PC-9 (cell line): Measurements from ENCODE around the gene STARD7. TPM values are rescaled to one million over a fixed set of nuclear protein-coding genes. Genes with fewer than 3 reads are reported as not detected.

Source experiments
- BruUV-seq: library from RNA; stranded (reverse); fragments of 400-500 nt; replicated peaks from 2 replicates; lab custom pipeline; 2021; lab: Mats Ljungman, UMichigan
- CTCF ChIA-PET: fragments of 300-600 bp; sonication (Branson Sonifier 250); formaldehyde crosslinking; loops from one replicate; lab custom pipeline; 2022; ENCODE audit warnings: antibody characterized with exemption; lab: Charles Lee
- POLR2A ChIA-PET: fragments of 300-600 bp; sonication (Branson Sonifier 250); formaldehyde crosslinking; loops from one replicate; lab custom pipeline; 2022; ENCODE audit warnings: antibody characterized with exemption; ENCODE audit not compliant: unreplicated experiment; lab: Charles Lee
- DNase-seq, 2 experiments: peaks; one replicate each; pipeline versions ENCODE4 v3.0.0 to v3.0.0-alpha.2; 2015 to 2022; ENCODE audit warnings: mixed read lengths in 1 of 2
- H2AFZ ChIP-seq: fragments of 200-600 bp; sonication (generic); 2 replicates; pipeline ENCODE4 v1.8.1; 2017; ENCODE audit warnings: antibody characterized with exemption
- H3F3A ChIP-seq: fragments of 200-600 bp; sonication (generic); 2 replicates; pipeline ENCODE4 v1.8.1; 2017; ENCODE audit warnings: antibody characterized with exemption, mild to moderate bottlenecking, low read depth; ENCODE audit not compliant: insufficient read depth
- H3K27ac ChIP-seq: fragments of 200-600 bp; sonication (generic); 2 replicates; pipeline ENCODE4 v1.6.1; 2016; ENCODE audit warnings: mixed run types
- H3K27me3 ChIP-seq: fragments of 200-600 bp; sonication (generic); 2 replicates; pipeline ENCODE4 v1.6.1; 2016; ENCODE audit warnings: low read depth, mixed run types; ENCODE audit not compliant: insufficient read depth
- H3K36me3 ChIP-seq: fragments of 200-600 bp; sonication (generic); 2 replicates; pipeline ENCODE4 v1.6.1; 2016; ENCODE audit warnings: low read depth, mixed run types
- H3K4me1 ChIP-seq: fragments of 200-600 bp; sonication (generic); replicated peaks from 2 replicates; pipeline ENCODE4 v1.6.1; 2016; ENCODE audit warnings: mixed run types; ENCODE audit not compliant: insufficient read depth
- H3K4me2 ChIP-seq: fragments of 200-600 bp; sonication (generic); 2 replicates; pipeline ENCODE4 v1.6.1; 2017; ENCODE audit warnings: mixed run types
- H3K4me3 ChIP-seq: fragments of 200-600 bp; sonication (generic); 2 replicates; pipeline ENCODE4 v1.6.1; 2016; ENCODE audit warnings: mixed run types
- H3K79me2 ChIP-seq: fragments of 200-600 bp; sonication (generic); 2 replicates; pipeline ENCODE4 v1.6.1; 2017; ENCODE audit warnings: low read depth, mixed run types
- H3K9me2 ChIP-seq: fragments of 200-600 bp; sonication (generic); 2 replicates; pipeline ENCODE4 v1.8.1; 2017; ENCODE audit warnings: mild to moderate bottlenecking; ENCODE audit not compliant: insufficient read depth
- H3K9me3 ChIP-seq: fragments of 200-600 bp; sonication (generic); 2 replicates; pipeline ENCODE4 v1.8.1; 2016; ENCODE audit warnings: low read depth; ENCODE audit not compliant: insufficient read depth
- H4K20me1 ChIP-seq: fragments of 200-600 bp; sonication (generic); 2 replicates; pipeline ENCODE4 v1.8.1; 2017; ENCODE audit not compliant: insufficient read depth
- EZH2 ChIP-seq: fragments of 200-600 bp; sonication (generic); IDR thresholded peaks from 2 replicates; pipeline ENCODE4 v1.8.0; 2017; ENCODE audit warnings: antibody characterized with exemption, low read depth
- intact Hi-C: fragments of 100-400 bp; cut with micrococcal nuclease; formaldehyde crosslinking; loops from one replicate; pipeline ENCODE4 v1.10.0; 2022; ENCODE audit not compliant: unreplicated experiment
- total RNA-seq: library from RNA; stranded (reverse); gene quantifications from 2 replicates; pipeline ENCODE4 v1.2.3, GENCODE V29; 2021
- TF ChIP-seq, protein P1 (sequence below): fragments of 200-600 bp; sonication (generic); conservative IDR thresholded peaks from 2 replicates; pipeline ENCODE4 v1.6.1; 2017; ENCODE audit warnings: mixed run types, antibody characterized with exemption, mild to moderate bottlenecking, moderate library complexity

STARD7 gene
- total RNA-seq, 1 experiment from 2014 or later, result 189 TPM

DNA sequence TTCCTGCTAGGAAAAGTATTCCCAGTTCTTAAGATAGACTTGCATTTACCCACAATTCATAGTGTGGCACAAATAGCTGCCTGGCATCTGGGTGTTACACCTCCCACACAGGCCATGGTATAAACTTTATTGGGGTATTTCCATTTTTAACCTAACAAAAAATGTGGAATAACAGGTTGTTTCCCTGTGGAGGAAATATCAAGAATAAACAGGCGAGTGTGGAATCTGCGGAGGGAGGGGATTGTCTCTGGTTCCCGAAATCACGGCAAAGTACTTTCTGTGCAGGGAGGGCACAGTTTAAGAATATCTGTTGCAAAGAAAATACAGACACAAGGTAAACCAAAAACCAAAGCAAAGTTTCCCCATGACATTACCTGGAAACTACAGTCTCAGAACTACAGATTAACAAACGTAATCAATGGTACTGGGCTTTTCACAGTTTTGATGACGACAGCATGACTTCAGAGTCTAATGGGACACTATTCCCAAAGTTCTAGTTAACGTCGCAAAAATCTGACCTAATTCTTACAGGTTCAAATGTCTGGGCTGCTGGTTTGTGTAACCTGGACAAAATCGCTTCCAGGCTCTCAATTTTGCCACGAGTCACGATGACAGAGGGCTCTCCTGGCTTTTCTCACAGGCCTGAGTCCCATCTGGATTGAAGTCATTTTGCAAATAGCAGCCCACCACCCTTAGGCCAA lies 1.4 kb downstream of the STARD7 start:
- DNase-seq, result peak in 1 of 2 experiments; percentile 77
- BruUV-seq, result TSS peak; percentile 49
- Histone ChIP-seq H4K20me1 (peaks cover 58% of the 10 kb centered on the region), H3K27me3 (no peaks in the 10 kb centered on the region), H3K9me2 (no peaks in the 10 kb centered on the region), H3K4me2 (peak overlapping the region; percentile 96), H3K27ac (peak overlapping the region; percentile 72), H3F3A (peaks cover 23% of the 10 kb centered on the region; the same call in 1 of the 2 replicates), H3K79me2 (peaks cover 75% of the 10 kb centered on the region), H2AFZ (peak overlapping the region; percentile 83; the same call in 1 of the 2 replicates), H3K4me1 (peaks cover 36% of the 10 kb centered on the region), H3K36me3 (peaks cover 15% of the 10 kb centered on the region), H3K9me3 (no peaks in the 10 kb centered on the region), H3K4me3 (peak overlapping the region; percentile 87)
- intact Hi-C loops, result loop anchor here (10.0 kb wide), 1 partner anchor 298 kb away; the partner anchor contains the start of gene NEURL3
- ChIA-PET CTCF (interaction anchor here (0.6 kb wide), 1 partner anchor 14 kb away, joined by 3 read pairs; no protein-coding TSS in a partner anchor), POLR2A (no interaction called here)
- no peak for TF ChIP-seq EZH2
- TF ChIP-seq, protein P1, sequence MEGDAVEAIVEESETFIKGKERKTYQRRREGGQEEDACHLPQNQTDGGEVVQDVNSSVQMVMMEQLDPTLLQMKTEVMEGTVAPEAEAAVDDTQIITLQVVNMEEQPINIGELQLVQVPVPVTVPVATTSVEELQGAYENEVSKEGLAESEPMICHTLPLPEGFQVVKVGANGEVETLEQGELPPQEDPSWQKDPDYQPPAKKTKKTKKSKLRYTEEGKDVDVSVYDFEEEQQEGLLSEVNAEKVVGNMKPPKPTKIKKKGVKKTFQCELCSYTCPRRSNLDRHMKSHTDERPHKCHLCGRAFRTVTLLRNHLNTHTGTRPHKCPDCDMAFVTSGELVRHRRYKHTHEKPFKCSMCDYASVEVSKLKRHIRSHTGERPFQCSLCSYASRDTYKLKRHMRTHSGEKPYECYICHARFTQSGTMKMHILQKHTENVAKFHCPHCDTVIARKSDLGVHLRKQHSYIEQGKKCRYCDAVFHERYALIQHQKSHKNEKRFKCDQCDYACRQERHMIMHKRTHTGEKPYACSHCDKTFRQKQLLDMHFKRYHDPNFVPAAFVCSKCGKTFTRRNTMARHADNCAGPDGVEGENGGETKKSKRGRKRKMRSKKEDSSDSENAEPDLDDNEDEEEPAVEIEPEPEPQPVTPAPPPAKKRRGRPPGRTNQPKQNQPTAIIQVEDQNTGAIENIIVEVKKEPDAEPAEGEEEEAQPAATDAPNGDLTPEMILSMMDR, result no peak

DNA sequence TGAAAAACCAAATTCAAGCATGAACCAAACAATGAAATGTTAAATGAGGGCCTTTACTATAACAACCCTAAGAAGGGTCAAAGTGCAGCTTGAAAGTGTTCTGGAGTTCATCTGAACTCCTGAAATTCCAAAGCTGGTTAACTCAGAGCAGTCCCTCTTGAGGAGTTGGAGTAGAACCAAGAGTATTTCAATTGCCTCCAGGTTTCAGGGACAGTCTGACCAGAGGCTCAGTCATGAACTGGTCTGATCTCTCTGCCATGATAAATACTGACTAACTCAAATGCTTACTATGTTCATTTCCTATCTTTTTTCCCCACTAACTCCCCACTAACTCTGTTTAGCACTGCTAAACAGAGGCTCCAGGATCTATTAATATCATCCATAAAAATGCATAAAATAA lies 2.7 kb downstream of the STARD7 start:
- CTCF ChIA-PET, result interaction anchor here (1.2 kb wide), 1 partner anchor 55 kb away, joined by 3 read pairs; no protein-coding TSS in a partner anchor
- no peaks in the 10 kb centered on the region for H3K9me2 ChIP-seq
- H3F3A ChIP-seq, result peaks cover 30% of the 10 kb centered on the region
- DNase-seq, result peak in 1 of 2 experiments; percentile 57
- H3K79me2 ChIP-seq, result peaks cover 88% of the 10 kb centered on the region
- H2AFZ ChIP-seq, result no peak overlapping the region
- peak overlapping the region; percentile 38; the same call in 1 of the 2 replicates for H3K4me3 ChIP-seq
- H3K27ac ChIP-seq, result 0 out of 2 replicates have a peak overlapping the region, but pooled peaks have one; percentile 2
- H3K4me2 ChIP-seq, result peak overlapping the region; percentile 64
- no peaks in the 10 kb centered on the region for H3K27me3 ChIP-seq
- H4K20me1 ChIP-seq, result peaks cover 71% of the 10 kb centered on the region
- POLR2A ChIA-PET, result no interaction called here
- intact Hi-C loops, result loop anchor here (10.0 kb wide), 1 partner anchor 299 kb away; the partner anchor contains the start of gene NEURL3
- BruUV-seq, result no TSS peak
- peaks cover 36% of the 10 kb centered on the region for H3K4me1 ChIP-seq
- H3K9me3 ChIP-seq, result no peaks in the 10 kb centered on the region
- TF ChIP-seq, protein P1, result no peak
- no peak for TF ChIP-seq EZH2
- peaks cover 15% of the 10 kb centered on the region for H3K36me3 ChIP-seq

DNA sequence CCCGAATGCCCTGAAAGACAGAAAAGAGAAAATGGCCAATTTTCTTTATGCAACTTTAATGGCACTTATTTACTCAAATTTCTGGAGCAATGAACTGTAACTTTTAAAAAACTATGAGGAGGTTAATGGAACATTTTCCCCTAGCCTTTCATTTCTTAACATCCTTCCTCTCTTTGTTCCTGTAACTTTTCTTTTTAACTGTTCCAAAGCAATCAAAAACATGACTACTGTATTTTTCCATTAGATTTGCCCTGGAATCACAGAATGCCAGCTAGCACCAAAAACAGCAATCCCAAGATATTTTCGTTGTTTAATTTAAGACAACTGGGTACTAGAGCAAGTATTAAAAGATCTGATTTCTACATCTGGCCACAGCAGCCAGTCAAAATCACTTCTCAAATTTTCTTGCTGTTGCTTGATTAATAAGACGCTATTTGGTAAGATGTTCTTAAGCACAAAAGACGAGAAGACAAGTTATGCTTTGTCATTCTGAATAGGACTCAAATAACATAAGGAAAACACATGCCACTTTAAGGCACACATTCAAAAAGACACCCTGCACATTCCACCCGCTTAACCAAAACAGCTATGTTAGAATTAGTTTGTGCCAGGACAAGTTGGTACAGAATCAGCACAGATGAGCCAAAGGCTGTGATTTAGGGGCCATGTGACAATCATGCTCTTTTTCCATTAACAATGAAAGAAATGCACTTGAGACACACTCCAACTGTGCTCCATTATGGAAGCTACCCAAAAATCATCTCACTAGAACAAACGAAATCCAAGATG lies 3.6 kb downstream of the STARD7 start:
- H4K20me1 ChIP-seq, result peaks cover 79% of the 10 kb centered on the region
- H3K36me3 ChIP-seq, result peaks cover 17% of the 10 kb centered on the region
- H2AFZ ChIP-seq, result no peak overlapping the region
- peak in 1 of 2 experiments; percentile 40 for DNase-seq
- H3K9me2 ChIP-seq, result no peaks in the 10 kb centered on the region
- TF ChIP-seq, protein P1, result no peak
- no peak for TF ChIP-seq EZH2
- intact Hi-C loops, result loop anchor here (10.0 kb wide), 1 partner anchor 300 kb away; the partner anchor contains the start of gene NEURL3
- peaks cover 91% of the 10 kb centered on the region for H3K79me2 ChIP-seq
- H3K4me2 ChIP-seq, result peak overlapping the region; percentile 64
- no TSS peak for BruUV-seq
- ChIA-PET CTCF (interaction anchor here (1.2 kb wide), 1 partner anchor 56 kb away, joined by 3 read pairs; no protein-coding TSS in a partner anchor), POLR2A (interaction anchor here (0.6 kb wide), 1 partner anchor 281 kb away, joined by 9 read pairs; no protein-coding TSS in a partner anchor)
- peaks cover 34% of the 10 kb centered on the region for H3K4me1 ChIP-seq
- H3K27ac ChIP-seq, result peak overlapping the region; percentile 2; the same call in 1 of the 2 replicates
- H3K27me3 ChIP-seq, result no peaks in the 10 kb centered on the region
- H3K4me3 ChIP-seq, result peak overlapping the region; percentile 38; the same call in 1 of the 2 replicates
- peaks cover 37% of the 10 kb centered on the region for H3F3A ChIP-seq
- H3K9me3 ChIP-seq, result no peaks in the 10 kb centered on the region
